ENCODE results near the gene TBC1D24. TPM values are rescaled to one million over a fixed set of nuclear protein-coding genes. Genes with fewer than 3 reads are reported as not detected.

The TBC1D24 gene
- total and polyA plus RNA-seq, 9 of the 15 experiments (the other 6 are each of a cell fraction or from before 2014, with no cell fraction given) = 1.7 to 22.6 (median 7.2) TPM

- TF ChIP-seq EGR1 (conservative IDR thresholded peaks at IDR 0.05) (no peak), PURB (CRISPR knock-in tag; IDR thresholded peaks at IDR 0.05; ENCODE audit: low read depth) (no peak), CEBPG (CRISPR knock-in tag; IDR thresholded peaks at IDR 0.05) (0 out of 2 replicates have a peak, but pooled peaks have one; percentile 40), CEBPG (tag; conservative IDR thresholded peaks at IDR 0.05 in 1 of 2, IDR thresholded peaks at IDR 0.05 in 1 of 2) (no peak), E2F4 (CRISPR knock-in tag; IDR thresholded peaks at IDR 0.05; ENCODE audit: low read depth) (no peak), SRSF1 (IDR thresholded peaks at IDR 0.05; ENCODE audit: low read depth, low read length) (no peak), EP400 (IDR thresholded peaks at IDR 0.05) (no peak), GABPB2 (CRISPR knock-in tag; conservative IDR thresholded peaks at IDR 0.05) (no peak), HBP1 (CRISPR knock-in tag; IDR thresholded peaks at IDR 0.05) (no peak), NCOA2 (IDR thresholded peaks at IDR 0.05; ENCODE audit: partially characterized antibody in 2 of 2) (no peak), JUNB (CRISPR knock-in tag; conservative IDR thresholded peaks at IDR 0.05) (no peak), ZNF740 (CRISPR knock-in tag; IDR thresholded peaks at IDR 0.05) (peak; percentile 68), ZNF740 (tag; IDR thresholded peaks at IDR 0.05) (no peak), ATF6 (CRISPR knock-in tag; IDR thresholded peaks at IDR 0.05) (no peak), ZNF79 (CRISPR knock-in tag; IDR thresholded peaks at IDR 0.05; ENCODE audit: low read depth) (no peak), MCM7 (IDR thresholded peaks at IDR 0.05) (no peak), MTA3 (IDR thresholded peaks at IDR 0.05; ENCODE audit: borderline replicate concordance) (peak; percentile 60; the same call in 1 of the 2 replicates), KLF13 (tag; IDR thresholded peaks at IDR 0.05; ENCODE audit: borderline replicate concordance, low read depth) (no peak), ZNF239 (CRISPR knock-in tag; IDR thresholded peaks at IDR 0.05) (no peak), TGIF2 (CRISPR knock-in tag; IDR thresholded peaks at IDR 0.05) (no peak), CHD4 (IDR thresholded peaks at IDR 0.05; ENCODE audit: insufficient read depth, insufficient replicate concordance, low read depth, low read length, poor library complexity, severe bottlenecking) (no peak), NFXL1 (CRISPR knock-in tag; IDR thresholded peaks at IDR 0.05) (no peak), GABPB1 (CRISPR knock-in tag; IDR thresholded peaks at IDR 0.05) (0 out of 2 replicates have a peak, but pooled peaks have one; percentile 60), LEF1 (IDR thresholded peaks at IDR 0.05) (no peak)
Observed at GRCh38 chr16:2428051-2428783, 46.7 kb upstream of the TBC1D24 start (continued).
